GM12878 (cell line): Measurements from ENCODE around the gene MAPK8. TPM values are rescaled to one million over a fixed set of nuclear protein-coding genes. Genes with fewer than 3 reads are reported as not detected.

Experiments
- ATAC-seq: fragments of 200-7000 bp; cut with Tn5 transposase; 3 replicates; pipeline ENCODE4 v1.9.1; 2020; ENCODE audit warnings: mild to moderate bottlenecking, moderate library complexity
- BruUV-seq: library from RNA; stranded (reverse); fragments of 400-500 nt; replicated peaks from 2 replicates; lab custom pipeline; 2021; lab: Mats Ljungman, UMichigan
- CTCF ChIA-PET: fragments of 300-600 bp; sonication (Branson Sonifier 250); formaldehyde crosslinking; extraction: SDS; loops from one replicate; lab custom pipeline; 2021; ENCODE audit warnings: inconsistent platforms; lab: Yijun Ruan, JAX
- POLR2A ChIA-PET: fragments of 350-600 bp; formaldehyde crosslinking; extraction: SDS; loops from one replicate; lab custom pipeline; 2021; ENCODE audit warnings: inconsistent platforms; lab: Charles Lee
- RAD21 ChIA-PET: fragments of 300-600 bp; sonication (Branson Sonifier 250); formaldehyde crosslinking; loops from one replicate; lab custom pipeline; 2023; ENCODE audit warnings: antibody characterized with exemption; ENCODE audit not compliant: unreplicated experiment; lab: Charles Lee
- SMC1A ChIA-PET: fragments of 300-600 bp; sonication (Branson Sonifier 250); formaldehyde crosslinking; loops from one replicate; lab custom pipeline; 2023; ENCODE audit not compliant: unreplicated experiment, uncharacterized antibody; lab: Charles Lee
- DNase-seq: peaks from one replicate; pipeline ENCODE4 v3.0.0-alpha.2; 2011; ENCODE audit warnings: low read depth, low spot score
- FAIRE-seq: peaks from 3 replicates; lab custom pipeline; 2011; peaks lifted over from hg19 to GRCh38; lab: Jason Lieb, UNC
- H2AFZ ChIP-seq: 2 replicates; pipeline ENCODE4 v1.6.0; 2011; ENCODE audit warnings: low read depth, low read length, control low read depth; ENCODE audit not compliant: control insufficient read depth
- H3K27ac ChIP-seq: 2 replicates; pipeline ENCODE4 v1.5.1; 2011; ENCODE audit warnings: control low read depth; ENCODE audit not compliant: control insufficient read depth, insufficient read depth
- H3K27me3 ChIP-seq, 2 experiments: replicated peaks in 1 of 2; 2 replicates each; pipeline versions ENCODE4 v1.6.0 to v1.6.1; 2011; ENCODE audit warnings: low read length in 1 of 2; ENCODE audit not compliant: control insufficient read depth in 2 of 2, insufficient read depth in 2 of 2
- H3K36me3 ChIP-seq, 2 experiments: 2 replicates each; pipeline ENCODE4 v1.5.1; 2011; ENCODE audit warnings: low read length in 1 of 2; ENCODE audit not compliant: control insufficient read depth in 2 of 2, insufficient read depth in 2 of 2
- H3K4me1 ChIP-seq: 2 replicates; pipeline ENCODE4 v1.6.1; 2011; ENCODE audit warnings: mild to moderate bottlenecking, low read length, moderate library complexity, mixed read lengths; ENCODE audit not compliant: control insufficient read depth, insufficient read depth
- H3K4me2 ChIP-seq: 2 replicates; pipeline ENCODE4 v1.6.0; 2011; ENCODE audit warnings: control low read depth; ENCODE audit not compliant: control insufficient read depth, insufficient read depth
- H3K4me3 ChIP-seq: fragments of 200-600 bp; sonication (generic); 2 replicates; pipeline ENCODE4 v1.5.1; 2016
- H3K79me2 ChIP-seq: 2 replicates; pipeline ENCODE4 v1.6.0; 2011; ENCODE audit warnings: low read length; ENCODE audit not compliant: control insufficient read depth, insufficient read depth
- H3K9ac ChIP-seq: 2 replicates; pipeline ENCODE4 v1.8.0; 2011; ENCODE audit warnings: low read length, control low read depth, mixed read lengths; ENCODE audit not compliant: control insufficient read depth, insufficient read depth
- H3K9me3 ChIP-seq: replicated peaks from 3 replicates; pipeline ENCODE4 v1.5.1; 2011; ENCODE audit warnings: mild to moderate bottlenecking, low read length; ENCODE audit not compliant: control insufficient read depth, insufficient read depth
- H4K20me1 ChIP-seq: 2 replicates; pipeline ENCODE4 v1.6.0; 2011; ENCODE audit not compliant: control insufficient read depth, insufficient read depth
- BMI1 ChIP-seq: fragments of 450-650 bp; IDR thresholded peaks from 2 replicates; pipeline ENCODE4 v1.6.1; 2016; ENCODE audit warnings: mild to moderate bottlenecking, moderate library complexity, borderline replicate concordance
- POLR2A ChIP-seq: IDR thresholded peaks from 2 replicates; pipeline ENCODE4 v1.6.1; 2011; ENCODE audit warnings: low read depth, mild to moderate bottlenecking, low read length
- REST ChIP-seq: IDR thresholded peaks from 2 replicates; pipeline ENCODE4 v1.6.1; 2012; ENCODE audit warnings: mild to moderate bottlenecking, low read depth, low read length
- SPI1 ChIP-seq: IDR thresholded peaks from 2 replicates; pipeline ENCODE4 v1.6.1; 2011; ENCODE audit warnings: low read depth, mild to moderate bottlenecking, low read length, moderate library complexity, borderline replicate concordance; ENCODE audit not compliant: insufficient read depth
- TCF12 ChIP-seq: IDR thresholded peaks from 2 replicates; pipeline ENCODE4 v1.6.1; 2011; ENCODE audit warnings: low read depth, mild to moderate bottlenecking, low read length
- USF2 ChIP-seq: IDR thresholded peaks from 2 replicates; pipeline ENCODE4 v1.6.1; 2011; ENCODE audit warnings: low read depth, low read length, improper control_type of control experiment, borderline replicate concordance
- ZBTB40 ChIP-seq: fragments of 450-650 bp; IDR thresholded peaks from 2 replicates; pipeline ENCODE4 v1.6.1; 2016; ENCODE audit warnings: mild to moderate bottlenecking, moderate library complexity, borderline replicate concordance
- WGBS: methylation state at CpG from one replicate; pipeline ENCODE4 v1.1.6; 2016; ENCODE audit warnings: low lambda C conversion rate; ENCODE audit not compliant: insufficient replicate concordance, insufficient coverage; ENCODE audit errors: missing lambda C conversion rate; 5-methylcytosine and 5-hydroxymethylcytosine counted together
- in situ Hi-C: fragments of 300-500 bp; cut with MboI; formaldehyde crosslinking; loops from 9 replicates; pipeline ENCODE4 v1.14.3; 2018; ENCODE audit warnings: mixed read lengths
- intact Hi-C: fragments of 100-400 bp; cut with micrococcal nuclease; formaldehyde crosslinking; loops from one replicate; pipeline ENCODE4 v1.14.2; 2022; ENCODE audit not compliant: unreplicated experiment
- polyA plus RNA-seq, 11 experiments: library from polyadenylated mRNA; depleted of rRNA in 4 of 11; unstranded in 6 of 11; stranded (reverse) in 5 of 11; fragments of >200 nt; fragmentation: Nextera tagmentation in 4 of 11; fragmentation: Illumina TruSeq in 1 of 11; extraction: Ambion mirVana in 4 of 11; extraction: Trizol in 1 of 11; gene quantifications; 1 replicate in 1 of 11; 2 replicates in 10 of 11; pipeline versions ENCODE4 v1.2.1 to v1.2.3, GENCODE V29; 2011 to 2016; ENCODE audit warnings: inconsistent platforms in 2 of 11, missing spikeins in 2 of 11, low read depth in 1 of 11
- total RNA-seq, 4 experiments: library from RNA; depleted of rRNA in 3 of 4; stranded (reverse); fragments of >200 nt in 3 of 4; fragmentation: Illumina TruSeq in 1 of 4; extraction: Trizol in 1 of 4; gene quantifications; 2 replicates each; pipeline versions ENCODE4 v1.2.1 to v1.2.3, GENCODE V29; 2013 to 2021

MAPK8 gene
- total and polyA plus RNA-seq, 10 of the 15 experiments (the other 5 are each of a cell fraction or from before 2014, with no cell fraction given) = 3.9 to 102 (median 40.0) TPM

GRCh38 chr10:48476279-48476982 is 170.0 kb downstream of the MAPK8 start:
- Histone ChIP-seq H3K27me3 (no peaks in the 10 kb centered on the region; a peak in 2 of 4 replicates), H3K79me2 (no peaks in the 10 kb centered on the region), H3K4me3 (no peak overlapping the region), H4K20me1 (no peaks in the 10 kb centered on the region), H3K27ac (no peak overlapping the region), H3K9me3 (no peaks in the 10 kb centered on the region), H2AFZ (no peak overlapping the region; the same call in 1 of the 2 replicates), H3K36me3 (no peaks in the 10 kb centered on the region), H3K4me1 (no peaks in the 10 kb centered on the region), H3K4me2 (no peak overlapping the region), H3K9ac (no peak overlapping the region)
- ATAC-seq (no peak), FAIRE-seq (no peak), DNase-seq (no peak)
- intact Hi-C loops (no loop called here), in situ Hi-C loops (no loop called here)
- RAD21 ChIA-PET = no interaction called here
- 19% methylated on average over 9 of the region's 9 CpGs for WGBS
- TF ChIP-seq SPI1 = peak; percentile 31; the same call in 1 of the 2 replicates
- TF ChIP-seq BMI1 = no peak
- CTCF ChIA-PET = no interaction called here
- POLR2A ChIA-PET = no interaction called here
- SMC1A ChIA-PET = interaction anchor here (1.6 kb wide), 1 partner anchor 117 kb away, joined by 3 read pairs; no protein-coding TSS in a partner anchor
- BruUV-seq = no TSS peak

GRCh38 chr10:48477141-48477540 is 170.7 kb downstream of the MAPK8 start:
- ChIA-PET CTCF (interaction anchor here (0.8 kb wide), 1 partner anchor 16 kb away, joined by 3 read pairs; no protein-coding TSS in a partner anchor), RAD21 (no interaction called here), SMC1A (interaction anchor here (1.6 kb wide), 1 partner anchor 118 kb away, joined by 3 read pairs; no protein-coding TSS in a partner anchor), POLR2A (no interaction called here)
- Histone ChIP-seq H3K79me2 (no peaks in the 10 kb centered on the region), H4K20me1 (no peaks in the 10 kb centered on the region), H3K9ac (no peak overlapping the region), H3K4me3 (no peak overlapping the region), H3K4me1 (no peaks in the 10 kb centered on the region), H3K9me3 (no peaks in the 10 kb centered on the region), H3K4me2 (no peak overlapping the region), H3K27ac (no peak overlapping the region), H3K36me3 (no peaks in the 10 kb centered on the region), H2AFZ (no peak overlapping the region), H3K27me3 (no peaks in the 10 kb centered on the region; a peak in 2 of 4 replicates)
- in situ Hi-C loops (no loop called here), intact Hi-C loops (no loop called here)
- DNase-seq (no peak), ATAC-seq (no peak), FAIRE-seq (no peak)
- no TSS peak for BruUV-seq
- TF ChIP-seq REST (no peak), POLR2A (no peak), TCF12 (no peak), ZBTB40 (no peak), USF2 (no peak)
